Measurements from ENCODE around the gene ITPR2. TPM values are rescaled to one million over a fixed set of nuclear protein-coding genes. Genes with fewer than 3 reads are reported as not detected.

Gene ITPR2
- total RNA-seq, 1 experiment from 2014 or later, result 4.0 TPM

GRCh38 chr12:26629864-26630263, 203.1 kb downstream of the ITPR2 start:
- Histone ChIP-seq H3K36me3 (ENCODE audit: low read depth, low read length) (no peaks in the 10 kb centered on the region), H3K4me3 (ENCODE audit: low read length) (0 out of 2 replicates have a peak overlapping the region, but pooled peaks have one; percentile 8), H2AFZ (ENCODE audit: low read length) (peak overlapping the region; percentile 12; the same call in 1 of the 2 replicates), H3K79me2 (ENCODE audit: low read length) (no peaks in the 10 kb centered on the region), H3K4me2 (ENCODE audit: low read length) (peak overlapping the region; percentile 50), H3K27me3 (ENCODE audit: low read length) (no peaks in the 10 kb centered on the region), H3F3A (ENCODE audit: low read length, unreplicated experiment) (peaks cover 8% of the 10 kb centered on the region), H3K27ac (ENCODE audit: low read length) (peak overlapping the region; percentile 46), H3K9me3 (ENCODE audit: low read length) (no peaks in the 10 kb centered on the region), H3K4me1 (ENCODE audit: insufficient read depth, low read length) (peaks cover 55% of the 10 kb centered on the region), H3K9ac (ENCODE audit: low read length) (peak overlapping the region; percentile 1; the same call in 1 of the 2 replicates), H3K9me2 (replicated peaks; ENCODE audit: low read length) (no peaks in the 10 kb centered on the region), H4K20me1 (ENCODE audit: low read length) (no peaks in the 10 kb centered on the region)
- intact Hi-C loops (cut with micrococcal nuclease), result loop anchor here (1.0 to 10.0 kb wide), 6 partner anchors 21 to 533 kb away; partner anchors contain the start of gene TM7SF3
- ChIA-PET CTCF (interaction anchor here (0.5 to 2.8 kb wide), 4 partner anchors 22 to 656 kb away, joined by 3 to 39 read pairs (median 10); no protein-coding TSS in a partner anchor), POLR2A (ENCODE audit: unreplicated experiment) (no interaction called here)
- DNase-seq (peak; percentile 41), ATAC-seq (peak; percentile 28; the same call in 1 of the 2 replicates)
- no TSS peak for BruUV-seq (replicated peaks)
- TF ChIP-seq CTCF (conservative IDR thresholded peaks at IDR 0.05; ENCODE audit: low read depth, low read length) (peak; percentile 79), EZH2phosphoT487 (IDR thresholded peaks at IDR 0.05; ENCODE audit: borderline replicate concordance, low read length) (no peak)

GRCh38 chr12:26628234-26628633, 204.8 kb downstream of the ITPR2 start:
- BruUV-seq (replicated peaks), result no TSS peak
- CTCF ChIA-PET, result interaction anchor here (0.6 kb wide), 1 partner anchor 24 kb away, joined by 6 read pairs; no protein-coding TSS in a partner anchor
- H3K79me2 ChIP-seq (ENCODE audit: low read length), result no peaks in the 10 kb centered on the region

More at GRCh38 chr12:26628234-26628633, 204.8 kb downstream of the ITPR2 start:
- Histone ChIP-seq H2AFZ (ENCODE audit: low read length) (no peak overlapping the region), H3K27me3 (ENCODE audit: low read length) (no peaks in the 10 kb centered on the region), H3K4me1 (ENCODE audit: insufficient read depth, low read length) (peaks cover 56% of the 10 kb centered on the region), H4K20me1 (ENCODE audit: low read length) (no peaks in the 10 kb centered on the region), H3K9ac (ENCODE audit: low read length) (no peak overlapping the region), H3K27ac (ENCODE audit: low read length) (no peak overlapping the region), H3K4me3 (ENCODE audit: low read length) (no peak overlapping the region), H3K36me3 (ENCODE audit: low read depth, low read length) (no peaks in the 10 kb centered on the region), H3K9me2 (replicated peaks; ENCODE audit: low read length) (no peaks in the 10 kb centered on the region), H3F3A (ENCODE audit: low read length, unreplicated experiment) (peaks cover 8% of the 10 kb centered on the region), H3K4me2 (ENCODE audit: low read length) (no peak overlapping the region), H3K9me3 (ENCODE audit: low read length) (no peaks in the 10 kb centered on the region)
- intact Hi-C loops (cut with micrococcal nuclease), result no loop called here
- POLR2A ChIA-PET (ENCODE audit: unreplicated experiment), result no interaction called here
- DNase-seq (peak; percentile 42), ATAC-seq (no peak)
- TF ChIP-seq CTCF (conservative IDR thresholded peaks at IDR 0.05; ENCODE audit: low read depth, low read length) (no peak), EZH2 (IDR thresholded peaks at IDR 0.05; ENCODE audit: low read length, unreplicated experiment) (no peak), EZH2phosphoT487 (IDR thresholded peaks at IDR 0.05; ENCODE audit: borderline replicate concordance, low read length) (no peak)

All from PC-3 (cell line).